RWPE1 (cell line): ENCODE data around the gene TAAR5.

Experiments used
- CTCF ChIA-PET: fragments of 350-600 bp; sonication (Branson Sonifier 250); formaldehyde crosslinking; extraction: SDS; loops from one replicate; lab custom pipeline; 2021; lab: Yijun Ruan, JAX
- POLR2A ChIA-PET: fragments of 400-600 bp; formaldehyde crosslinking; extraction: SDS; loops from one replicate; lab custom pipeline; 2020; ENCODE audit warnings: antibody characterized with exemption; ENCODE audit not compliant: low non-redundant PET; lab: Yijun Ruan, JAX
- DNase-seq: peaks from one replicate; pipeline ENCODE4 v3.0.0; 2012; ENCODE audit warnings: low spot score
- H3K27ac ChIP-seq: fragments of 450-650 bp; 2 replicates; pipeline ENCODE4 v1.5.1; 2017
- TF ChIP-seq, protein P1 (sequence below): fragments of 450-650 bp; conservative IDR thresholded peaks from 2 replicates; pipeline ENCODE4 v1.5.1; 2017; ENCODE audit warnings: low read depth, mild to moderate bottlenecking

Gene TAAR5

GRCh38 chr6:132551214-132551613, 38.3 kb downstream of the TAAR5 start:
- DNase-seq = no peak
- TF ChIP-seq, protein P1, sequence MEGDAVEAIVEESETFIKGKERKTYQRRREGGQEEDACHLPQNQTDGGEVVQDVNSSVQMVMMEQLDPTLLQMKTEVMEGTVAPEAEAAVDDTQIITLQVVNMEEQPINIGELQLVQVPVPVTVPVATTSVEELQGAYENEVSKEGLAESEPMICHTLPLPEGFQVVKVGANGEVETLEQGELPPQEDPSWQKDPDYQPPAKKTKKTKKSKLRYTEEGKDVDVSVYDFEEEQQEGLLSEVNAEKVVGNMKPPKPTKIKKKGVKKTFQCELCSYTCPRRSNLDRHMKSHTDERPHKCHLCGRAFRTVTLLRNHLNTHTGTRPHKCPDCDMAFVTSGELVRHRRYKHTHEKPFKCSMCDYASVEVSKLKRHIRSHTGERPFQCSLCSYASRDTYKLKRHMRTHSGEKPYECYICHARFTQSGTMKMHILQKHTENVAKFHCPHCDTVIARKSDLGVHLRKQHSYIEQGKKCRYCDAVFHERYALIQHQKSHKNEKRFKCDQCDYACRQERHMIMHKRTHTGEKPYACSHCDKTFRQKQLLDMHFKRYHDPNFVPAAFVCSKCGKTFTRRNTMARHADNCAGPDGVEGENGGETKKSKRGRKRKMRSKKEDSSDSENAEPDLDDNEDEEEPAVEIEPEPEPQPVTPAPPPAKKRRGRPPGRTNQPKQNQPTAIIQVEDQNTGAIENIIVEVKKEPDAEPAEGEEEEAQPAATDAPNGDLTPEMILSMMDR = no peak
- no peak overlapping the region for H3K27ac ChIP-seq
- ChIA-PET CTCF (no interaction called here), POLR2A (no interaction called here)

DNA sequence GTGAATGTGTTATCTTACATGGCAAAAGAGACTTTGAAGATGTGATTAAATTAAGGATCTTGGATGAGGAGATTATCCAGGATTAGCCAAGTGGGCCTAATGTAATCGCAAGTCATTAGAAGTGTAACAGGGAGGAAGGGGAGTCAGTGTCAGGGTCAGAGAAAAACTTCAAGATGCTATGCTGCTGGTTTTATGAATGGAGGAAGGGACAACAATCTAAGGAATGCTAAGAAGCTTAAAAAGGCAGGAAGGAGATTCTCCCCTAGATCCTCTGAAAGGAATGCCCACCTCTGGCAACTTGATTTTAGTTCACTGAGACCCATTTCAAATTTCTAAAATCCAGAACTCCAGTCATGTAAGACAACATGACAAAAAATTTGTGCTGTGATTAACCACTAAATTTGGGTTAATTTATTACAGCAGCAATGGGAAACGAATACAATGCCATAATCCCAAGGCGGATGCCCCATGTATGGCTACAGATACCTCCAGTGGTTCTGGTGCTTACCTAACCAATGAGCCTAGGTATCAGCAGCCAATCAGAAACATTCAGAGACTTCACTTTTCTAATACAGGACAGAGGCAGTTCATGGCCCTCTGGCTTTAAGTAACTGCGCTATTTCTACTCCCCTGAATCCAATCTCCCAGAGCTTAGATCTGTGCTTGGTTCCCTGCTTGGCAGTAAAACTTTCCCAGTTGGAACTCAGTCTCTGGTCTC, 40.6 kb downstream of the TAAR5 start:
- CTCF ChIA-PET = no interaction called here

GRCh38 chr6:132544826-132545225, 44.7 kb downstream of the TAAR5 start:
- no peak for DNase-seq
- ChIA-PET POLR2A (no interaction called here), CTCF (no interaction called here)
- no peak overlapping the region for H3K27ac ChIP-seq
- TF ChIP-seq, protein P1 = no peak

More for the DNA sequence above, 40.6 kb downstream of the TAAR5 start:
- TF ChIP-seq, protein P1 = no peak
- no peak for DNase-seq
- no peak overlapping the region for H3K27ac ChIP-seq
- POLR2A ChIA-PET = no interaction called here
